Tongue (tissue), 2 donors: Measurements from ENCODE around the gene TMTC2. TPM values are rescaled to one million over a fixed set of nuclear protein-coding genes. Genes with fewer than 3 reads are reported as not detected.
A peak's percentile ranks its signal among the peaks of the same experiment; 100 is the strongest.
"Not testable (repeated sequence)": the region's sequence is repeated elsewhere in the genome, so short reads cannot be mapped to it uniquely, and the experiment has no call there.

Source experiments
- DNase-seq: peaks from one replicate; pipeline ENCODE4 v3.0.0-alpha.2; 2015
- total RNA-seq: library from RNA; depleted of rRNA; stranded (reverse); fragments of >200 nt; gene quantifications from one replicate; pipeline ENCODE4 v1.2.3, GENCODE V29; 2014

The TMTC2 gene
- total RNA-seq, 1 donor from 2014 or later: 26.6 TPM

DNA sequence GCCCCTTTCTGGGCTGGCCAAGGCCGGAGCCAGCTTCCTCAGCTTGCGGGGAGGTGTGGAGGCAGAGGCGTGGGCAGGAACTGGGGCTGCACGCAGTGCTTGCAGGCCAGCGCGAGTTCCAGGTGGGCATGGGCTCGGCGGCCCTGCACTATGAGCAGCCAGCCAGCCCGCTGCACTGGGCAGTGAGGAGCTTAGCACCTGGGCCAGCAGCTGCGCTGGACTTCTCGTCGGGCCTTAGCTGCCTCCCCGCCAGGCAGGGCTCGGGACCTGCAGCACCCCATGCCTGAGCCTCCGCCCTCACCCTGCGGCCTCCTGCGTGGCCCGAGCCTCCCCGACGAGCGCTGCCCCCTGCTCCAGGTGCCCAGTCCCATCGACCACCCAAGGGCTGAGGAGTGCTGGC, 42.0 kb downstream of the TMTC2 start:
- DNase-seq: no peak

DNA sequence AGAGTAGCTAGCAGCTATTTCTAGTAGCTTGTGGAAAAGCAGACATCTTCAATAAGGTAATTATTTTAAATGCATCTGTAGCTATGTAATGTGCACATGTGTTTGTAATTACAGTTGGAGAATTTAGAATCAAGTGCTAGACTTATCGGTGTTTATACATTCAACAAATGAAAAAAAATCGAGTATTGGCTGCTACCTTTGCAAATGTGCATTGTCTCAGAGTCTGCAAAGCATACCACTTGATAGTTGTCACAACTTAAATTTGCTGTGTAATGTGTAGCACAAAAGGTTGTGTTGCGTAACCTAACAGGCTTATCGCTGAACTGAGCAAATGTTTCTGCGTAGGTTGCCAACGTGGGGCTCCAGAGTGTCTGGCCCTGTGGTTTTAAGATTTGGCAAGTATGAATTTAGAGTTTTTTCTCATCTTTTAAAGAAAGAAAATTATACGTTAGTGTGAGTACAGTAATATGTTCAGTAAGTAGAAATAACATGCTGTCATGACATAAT, 44.3 kb downstream of the TMTC2 start:
- DNase-seq: peak; percentile 41

DNA sequence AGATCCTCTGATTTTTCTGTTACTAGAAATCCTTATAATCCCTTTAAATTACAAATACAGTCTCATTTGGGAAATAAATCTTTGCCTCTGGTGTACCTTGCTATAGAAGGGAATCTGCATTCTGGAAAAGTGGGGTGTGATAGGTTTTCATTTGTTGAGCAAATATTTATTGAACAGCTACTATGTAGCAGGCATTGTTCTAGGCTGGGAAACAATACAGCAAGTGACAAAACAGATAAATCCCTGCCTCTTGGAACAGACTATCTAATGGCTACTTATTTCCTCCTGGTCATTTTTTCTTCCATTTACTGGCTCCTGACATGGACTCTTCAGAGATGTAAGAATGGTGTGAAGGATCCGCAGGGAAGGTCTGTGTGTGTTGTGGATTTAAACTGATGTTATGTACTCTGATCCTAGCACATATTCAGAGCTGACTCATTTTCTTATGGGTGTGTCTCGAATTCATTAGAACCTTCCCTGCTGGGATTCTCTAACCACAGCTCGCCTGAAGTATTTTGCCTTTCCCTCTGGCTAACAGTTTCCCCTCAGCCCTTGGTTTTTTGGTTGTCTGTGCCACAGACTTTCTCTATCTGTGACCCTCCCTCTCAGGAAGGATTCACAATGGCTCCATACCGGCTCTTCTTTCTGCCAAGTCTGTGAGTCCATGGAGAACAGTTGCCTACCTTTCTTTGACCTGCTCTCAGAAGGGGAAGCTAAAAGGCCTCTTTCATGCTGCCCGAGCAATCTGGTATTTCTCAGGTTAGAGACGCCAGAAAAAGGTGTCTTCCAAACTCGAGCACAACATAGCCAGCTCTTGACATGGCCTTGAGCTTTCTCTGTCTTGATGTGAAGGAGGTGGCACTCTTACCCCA, 53.7 kb downstream of the TMTC2 start:
- no peak for DNase-seq

DNA sequence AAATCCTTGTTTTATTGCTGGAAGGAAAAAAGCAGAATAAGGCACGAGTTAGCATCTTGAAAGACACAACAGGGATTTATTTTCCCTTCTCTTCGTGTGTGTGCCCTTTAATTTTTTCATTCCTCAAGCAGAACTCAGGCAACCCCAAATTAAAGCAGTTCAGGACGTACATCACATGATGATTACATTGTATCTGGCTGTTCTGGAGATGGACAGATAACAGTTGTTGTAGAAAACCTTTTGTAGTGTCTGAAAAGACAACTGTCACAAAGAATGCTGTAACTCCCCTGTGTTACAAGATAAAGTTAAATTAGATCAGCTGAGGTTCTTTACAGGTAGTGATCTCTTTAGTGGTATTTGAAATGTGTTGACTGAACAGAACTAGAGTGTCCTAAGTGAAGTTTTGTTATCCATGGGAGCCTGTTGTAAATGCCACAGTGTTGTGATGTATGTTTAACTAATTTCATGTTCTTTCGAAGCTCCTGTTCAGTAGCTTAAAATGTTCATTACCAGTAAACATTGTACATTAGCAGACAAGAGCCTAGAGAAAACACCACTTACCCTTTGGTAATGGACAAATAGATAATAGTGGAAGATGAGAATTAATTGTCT, 58.5 kb downstream of the TMTC2 start:
- no peak for DNase-seq

DNA sequence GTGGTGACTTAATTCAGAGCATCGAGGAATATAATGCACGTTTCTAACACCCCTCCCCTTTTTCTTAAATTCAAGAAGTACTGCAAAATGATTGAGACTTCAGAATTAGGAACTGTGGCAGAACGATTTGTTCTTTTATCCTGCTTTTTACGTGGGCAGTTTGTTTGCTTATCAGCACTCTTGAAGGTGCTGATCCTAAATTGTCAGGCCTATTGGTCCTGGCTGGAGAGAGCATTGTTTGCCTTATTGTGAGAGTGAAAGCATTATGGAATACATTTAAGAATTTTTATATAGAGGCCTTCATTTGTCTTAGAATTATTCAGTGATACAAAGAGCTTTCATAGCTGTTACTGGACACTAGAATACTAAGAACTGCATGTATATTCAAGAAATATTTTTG, 59.1 kb downstream of the TMTC2 start:
- no peak for DNase-seq

DNA sequence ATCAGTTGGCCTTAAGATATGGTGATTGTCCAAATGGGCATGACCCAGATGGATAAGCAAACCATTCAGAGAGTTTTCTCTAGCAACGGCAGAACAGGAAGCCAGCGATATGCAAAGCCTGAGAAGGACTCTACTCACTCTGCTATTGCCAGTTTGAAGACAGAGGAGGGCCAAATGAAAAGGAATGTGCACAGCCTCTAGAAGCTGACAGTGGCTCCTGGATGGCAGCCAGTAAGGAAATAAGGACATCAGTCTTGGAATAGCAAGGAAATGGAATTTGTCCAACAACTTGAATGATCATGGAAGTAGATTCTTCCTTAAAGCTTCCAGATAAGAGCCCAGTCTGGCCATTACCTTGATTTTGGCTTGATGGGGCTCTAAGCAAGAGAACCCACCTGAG, 60.0 kb downstream of the TMTC2 start:
- no peak for DNase-seq

DNA sequence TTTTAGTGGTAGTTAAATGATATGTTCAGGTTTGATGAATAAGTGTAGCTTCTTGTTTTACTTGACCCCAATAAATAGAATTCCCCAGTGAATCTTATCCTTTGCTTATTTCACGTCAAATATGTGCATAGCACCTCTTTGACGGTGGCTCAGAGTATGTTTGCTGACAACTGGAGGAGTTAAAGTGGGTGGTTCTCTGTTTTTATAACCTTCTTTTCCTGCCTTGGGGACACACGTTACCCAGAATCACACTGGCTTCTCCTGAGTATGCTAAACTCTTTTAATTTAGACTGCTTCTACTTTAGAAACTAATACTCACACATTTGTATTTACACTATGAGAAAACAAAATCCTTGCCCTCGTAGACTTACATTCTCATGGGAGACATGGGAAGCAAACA, 62.3 kb downstream of the TMTC2 start:
- DNase-seq: no peak

DNA sequence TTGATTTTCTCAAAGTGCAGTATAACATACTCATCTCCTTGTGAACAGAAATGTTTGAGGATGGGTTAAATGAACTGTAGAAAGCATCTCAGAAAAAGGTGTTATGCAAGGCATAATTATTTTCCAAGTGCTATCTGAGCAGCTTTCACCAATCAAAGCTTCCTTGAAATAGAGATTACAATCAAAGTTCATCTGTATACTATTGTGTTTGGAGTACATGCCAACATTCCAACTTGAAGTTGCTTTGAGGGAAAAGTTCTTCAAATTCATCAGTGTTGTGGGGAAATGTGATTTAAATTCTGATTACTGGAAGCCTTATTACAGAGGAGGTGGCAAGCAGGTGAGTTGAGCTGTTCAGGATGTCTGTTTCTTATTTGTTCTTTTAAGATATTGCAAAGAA, 68.2 kb downstream of the TMTC2 start:
- no peak for DNase-seq

DNA sequence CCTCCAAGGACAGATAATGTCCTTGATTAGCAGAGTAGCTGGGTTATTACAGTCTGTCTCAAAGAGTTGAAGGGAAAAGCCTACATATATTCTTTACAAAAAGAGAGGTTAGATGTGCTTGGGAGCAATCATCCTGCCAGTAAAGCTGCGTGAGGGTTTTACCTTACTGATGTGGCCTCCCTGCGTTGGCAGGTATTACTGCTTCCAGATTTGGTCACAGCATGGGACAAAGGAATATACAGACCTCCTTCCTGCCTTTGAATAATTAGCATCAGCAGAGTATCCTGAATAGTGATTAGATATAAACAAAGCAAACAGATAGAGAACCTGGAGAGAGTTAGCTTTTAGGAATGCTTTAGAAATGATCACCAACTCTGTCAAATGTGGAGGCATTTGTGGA, 69.6 kb downstream of the TMTC2 start:
- DNase-seq: no peak

DNA sequence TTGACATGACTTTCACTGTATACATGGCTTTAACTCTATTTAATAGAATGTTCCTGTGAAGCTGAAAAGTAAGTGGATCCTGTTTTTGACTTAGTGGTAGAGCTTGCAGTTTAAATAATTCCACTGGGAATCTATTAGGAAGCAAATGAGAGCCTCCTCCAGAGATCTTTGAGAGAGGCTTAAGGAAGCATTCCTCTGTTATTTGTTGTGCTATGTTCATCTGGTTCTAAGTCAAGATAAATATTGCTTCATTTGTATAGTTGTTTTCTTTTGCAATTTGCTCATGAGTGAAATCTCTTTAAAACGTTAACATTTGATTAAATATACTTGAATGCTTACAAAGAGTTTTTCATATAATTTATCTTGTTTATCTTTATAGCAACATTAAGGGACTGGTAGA, 70.4 kb downstream of the TMTC2 start:
- no peak for DNase-seq

DNA sequence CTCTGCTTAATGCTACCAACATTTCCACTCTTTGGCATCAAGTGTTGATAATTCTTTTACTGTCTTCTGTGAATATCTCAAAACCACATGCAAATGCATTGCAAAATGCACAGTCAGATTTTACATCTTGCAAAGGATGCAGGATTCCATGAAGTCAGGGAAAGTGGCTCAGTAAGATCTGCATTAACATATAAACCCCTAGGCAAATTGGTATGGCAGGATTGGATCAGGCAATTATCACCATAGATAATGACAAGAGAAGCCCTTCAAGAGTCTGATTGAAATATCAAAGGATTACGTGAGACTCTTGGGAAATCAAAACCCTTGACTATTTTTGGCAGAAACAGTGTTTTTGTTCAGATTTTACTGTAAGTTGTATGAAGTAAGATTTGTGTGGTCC, 71.0 kb downstream of the TMTC2 start:
- no peak for DNase-seq

DNA sequence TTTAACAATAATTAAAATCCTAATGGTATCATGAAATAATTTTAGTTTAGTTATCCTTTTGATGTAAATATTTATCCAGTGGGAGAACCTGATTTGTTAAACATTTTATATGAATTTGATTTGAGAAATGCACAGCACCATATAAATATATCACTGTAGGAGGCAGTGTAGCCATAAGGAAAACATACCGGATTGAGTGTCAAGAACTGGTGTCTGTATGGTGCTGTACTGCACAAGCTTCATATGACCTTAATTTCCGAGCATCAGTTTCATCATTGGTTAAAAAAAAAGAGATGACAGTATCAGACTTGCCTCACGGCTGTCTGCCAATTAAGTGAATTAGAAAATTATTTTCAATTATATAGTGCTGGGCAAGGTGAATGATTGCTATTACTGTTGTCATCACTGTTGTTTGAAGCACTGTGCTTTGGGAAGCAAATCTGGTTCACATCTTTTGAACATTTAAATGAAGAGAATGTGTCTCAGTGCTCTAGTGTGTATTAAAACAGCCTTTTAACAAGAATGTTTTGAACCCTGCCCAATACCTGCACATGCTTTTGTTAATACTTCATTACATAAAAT, 72.1 kb downstream of the TMTC2 start:
- DNase-seq: peak; percentile 34

DNA sequence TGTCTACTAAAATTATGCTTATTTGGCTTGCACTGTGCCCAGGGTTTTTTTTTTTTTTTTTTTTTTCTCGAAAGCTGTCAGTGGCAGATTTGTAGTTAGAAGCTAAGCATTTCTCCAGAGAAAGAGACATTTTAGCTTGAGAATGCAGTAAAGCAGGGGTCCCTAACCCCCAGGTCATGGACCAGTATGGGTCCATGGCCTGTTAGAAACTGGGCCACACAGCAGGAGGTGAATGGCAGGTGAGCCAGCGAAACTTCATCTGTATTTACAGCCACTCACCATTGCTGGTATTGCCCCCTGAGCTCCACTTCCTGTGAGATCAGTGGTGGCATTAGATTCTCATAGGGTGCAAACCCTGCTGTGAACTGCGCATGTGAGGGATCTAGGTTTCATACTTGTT, 73.7 kb downstream of the TMTC2 start:
- no peak for DNase-seq

DNA sequence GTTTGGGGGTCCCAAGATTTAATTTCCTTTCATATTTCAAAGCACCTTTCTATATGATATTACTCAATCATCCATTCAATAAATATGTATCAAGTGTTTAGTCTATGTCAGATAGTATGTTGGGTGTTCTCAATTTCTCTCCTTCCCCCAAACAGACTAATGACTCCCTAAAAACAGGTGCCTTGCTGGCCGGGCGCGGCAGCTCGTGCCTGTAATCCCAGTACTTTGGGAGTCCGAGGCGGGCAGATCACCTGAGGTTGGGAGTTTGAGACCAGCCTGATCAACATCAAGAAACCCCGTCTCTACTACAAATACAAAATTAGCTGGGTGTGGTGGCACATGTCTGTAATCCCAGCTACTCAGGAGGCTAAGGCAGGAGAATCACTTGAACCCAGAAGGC, 78.5 kb downstream of the TMTC2 start:
- DNase-seq: not testable (repeated sequence)

DNA sequence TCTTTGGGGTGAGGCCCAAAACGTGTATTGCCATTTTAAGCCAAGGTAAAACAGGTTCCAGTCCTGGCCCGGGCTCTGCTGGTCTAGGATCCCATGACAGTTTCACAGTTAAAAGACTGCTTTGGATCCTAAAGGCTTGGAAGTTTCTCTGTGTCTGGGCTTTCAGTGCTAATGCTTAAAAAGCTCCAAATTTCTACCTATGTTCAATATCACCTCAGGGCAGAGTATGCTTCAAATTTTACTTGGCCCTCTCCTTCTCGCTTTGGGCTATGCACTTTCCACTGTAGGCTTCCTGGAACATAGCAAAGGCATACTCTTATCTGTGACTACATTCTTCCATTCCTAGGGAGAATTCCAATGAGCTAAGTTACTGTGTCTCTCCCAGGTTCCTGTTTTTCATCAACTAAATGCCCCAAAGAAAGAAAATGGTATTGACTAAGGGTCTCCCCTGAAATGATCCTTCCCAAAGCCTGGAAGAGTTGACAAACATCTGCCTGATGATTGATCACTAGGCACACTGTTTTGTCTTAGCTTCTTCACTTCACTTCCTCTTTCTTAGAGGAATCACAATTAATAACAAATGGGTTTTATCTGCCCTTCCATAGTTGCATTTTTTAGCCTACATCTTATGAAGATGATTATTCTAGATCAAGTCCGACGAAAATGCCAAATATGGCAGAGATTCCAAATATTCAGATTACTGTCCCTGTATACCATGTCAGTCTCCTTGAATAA, 79.4 kb downstream of the TMTC2 start:
- no peak for DNase-seq

DNA sequence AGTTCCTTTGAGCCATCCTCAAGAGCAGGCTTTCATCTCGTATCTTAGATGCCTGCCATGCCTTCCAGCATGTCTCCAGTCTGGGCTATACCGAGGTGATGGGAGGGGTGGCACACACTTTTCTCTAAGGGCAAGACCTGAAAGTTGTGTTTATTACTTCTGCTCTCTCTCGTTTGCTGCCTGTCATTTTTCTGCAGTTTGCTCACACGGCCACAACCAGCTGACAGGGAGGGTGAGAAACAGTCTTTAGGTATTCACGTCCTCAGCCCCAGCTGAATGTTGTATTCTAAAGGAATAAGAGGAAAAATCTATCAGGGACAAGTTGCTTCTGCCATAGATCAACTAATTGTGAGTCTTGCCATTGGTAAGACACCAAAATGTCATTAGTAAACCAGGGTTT, 88.0 kb downstream of the TMTC2 start:
- DNase-seq: no peak

DNA sequence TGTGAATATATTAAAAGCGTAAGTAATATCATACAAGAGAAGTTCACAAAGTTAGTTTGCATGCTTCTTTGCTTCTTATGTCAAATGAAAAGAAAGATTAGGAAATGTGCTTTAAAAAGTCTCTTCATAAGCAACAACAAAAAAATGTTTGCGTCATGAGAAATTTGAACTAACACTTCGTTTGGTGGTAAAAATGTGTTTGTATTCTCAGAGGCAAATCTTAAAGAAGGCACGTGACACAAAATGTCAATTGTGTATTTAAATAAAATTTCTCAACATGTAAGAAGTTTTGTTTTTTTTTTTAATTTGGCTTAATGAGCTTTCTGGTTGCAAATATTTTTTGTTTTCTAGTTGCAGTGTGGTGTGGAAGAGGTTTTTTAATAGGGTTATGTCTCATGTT, 93.8 kb downstream of the TMTC2 start:
- DNase-seq: no peak

DNA sequence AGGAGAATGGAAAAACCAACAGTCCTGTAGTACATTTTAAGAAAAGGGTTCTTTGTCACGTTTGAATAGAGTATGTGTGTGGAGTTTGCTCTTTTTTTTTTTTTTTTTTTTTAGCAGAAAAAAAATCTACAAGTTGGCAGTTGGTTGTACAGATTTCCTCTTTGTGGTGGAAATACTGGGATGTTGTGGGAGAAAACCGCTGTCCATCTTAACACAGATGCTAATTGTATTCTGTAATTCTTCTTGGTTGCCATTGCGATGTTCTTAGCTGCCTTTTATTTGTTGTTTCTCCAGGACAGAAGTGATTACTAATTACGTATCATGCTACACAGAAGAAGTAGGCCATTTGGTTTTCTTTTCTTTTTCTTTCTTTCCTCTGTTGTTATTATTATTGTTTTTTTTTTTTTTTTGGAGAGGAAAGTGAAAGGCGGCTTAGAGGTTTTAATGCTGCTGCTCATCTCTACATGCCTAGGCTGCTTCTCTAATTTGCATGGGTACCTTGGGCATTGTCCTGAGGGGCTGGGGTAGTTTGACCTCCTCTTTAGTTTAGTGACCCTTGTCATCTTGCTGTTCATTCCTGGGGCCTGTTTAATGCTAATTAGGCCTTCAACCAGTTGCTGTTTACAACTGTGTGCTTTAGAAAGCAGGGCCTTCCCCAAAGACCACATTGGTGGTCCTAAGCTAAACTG, 94.7 kb downstream of the TMTC2 start:
- peak; percentile 15 for DNase-seq

DNA sequence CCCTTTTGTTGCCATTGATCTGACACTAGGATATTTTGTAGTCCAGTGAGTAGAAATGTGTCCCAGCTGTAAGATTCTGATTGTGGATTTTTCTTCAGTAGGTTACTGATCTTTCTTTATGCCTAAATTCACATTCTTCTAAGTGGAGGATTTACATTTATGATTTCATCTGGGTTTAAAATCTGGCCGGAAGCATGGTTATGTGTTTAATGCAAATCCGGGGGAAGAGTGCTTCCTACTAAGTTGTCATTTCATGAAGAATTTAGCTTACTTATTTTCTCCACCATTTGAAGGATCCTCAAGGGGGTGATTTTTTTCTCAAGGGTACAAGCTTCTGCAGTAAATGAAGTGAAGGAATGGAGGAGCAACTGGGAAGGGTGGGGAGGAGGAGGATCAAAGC, 96.7 kb downstream of the TMTC2 start:
- no peak for DNase-seq

DNA sequence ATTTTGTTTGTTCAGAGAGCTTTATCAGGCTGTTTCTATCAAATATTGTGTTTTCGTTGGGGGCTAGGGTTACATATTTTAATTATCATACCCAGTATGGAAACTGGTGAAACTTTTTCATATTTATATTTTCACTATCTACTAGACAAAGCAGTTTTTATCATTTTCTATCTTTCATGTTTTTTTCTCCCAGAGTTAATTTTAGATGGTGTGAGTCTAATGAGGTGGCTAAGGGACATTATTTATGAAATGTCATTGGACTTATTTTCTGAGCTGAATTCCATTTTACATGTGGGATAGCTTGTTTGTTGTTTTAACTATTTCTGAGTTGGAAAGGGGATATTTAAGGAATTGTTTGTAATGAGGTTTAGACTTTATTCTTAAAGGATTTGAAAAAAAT, 100.3 kb downstream of the TMTC2 start:
- DNase-seq: no peak

DNA sequence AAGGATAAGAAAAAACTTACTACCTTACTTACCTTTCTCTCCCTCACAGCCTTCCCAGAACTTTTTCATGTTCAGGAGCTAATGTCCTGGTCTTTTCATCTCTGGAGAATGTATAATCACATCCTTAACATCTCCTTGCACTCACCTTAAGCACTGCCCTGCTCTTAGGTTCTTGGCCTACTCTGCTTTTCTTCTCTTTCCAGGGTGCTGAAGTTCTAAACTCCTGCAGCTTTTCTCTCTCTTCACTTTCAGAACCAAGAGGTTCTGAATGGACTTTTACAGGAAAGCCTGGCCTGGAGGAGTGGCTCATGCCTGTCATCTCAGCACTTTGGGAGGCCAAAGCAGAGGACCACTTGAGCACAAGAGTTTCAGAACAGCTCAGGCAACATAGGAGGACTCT, 101.9 kb downstream of the TMTC2 start:
- no peak for DNase-seq

DNA sequence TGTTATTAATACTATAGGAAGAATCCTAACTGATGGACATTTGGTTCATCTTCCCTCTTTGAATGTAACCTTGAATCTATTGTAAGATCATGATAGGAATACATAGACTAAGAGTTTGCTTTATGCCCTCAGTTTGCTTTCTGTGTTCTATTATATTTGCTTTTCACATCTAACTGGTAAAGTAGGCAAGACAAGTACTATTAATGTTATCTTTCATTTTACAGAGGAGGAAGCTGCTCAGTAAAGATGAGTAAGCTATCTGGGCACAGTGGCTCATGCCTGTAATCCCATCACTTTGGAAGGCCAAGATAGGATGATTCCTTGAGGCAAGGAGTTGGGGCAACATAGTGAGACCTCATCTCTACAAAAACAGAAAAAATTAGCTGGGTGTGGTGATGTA, 103.0 kb downstream of the TMTC2 start:
- no peak for DNase-seq
